ENCODE results near the gene IGLL5.
A peak's percentile ranks its signal among the peaks of the same experiment; 100 is the strongest.

The IGLL5 gene

DNA sequence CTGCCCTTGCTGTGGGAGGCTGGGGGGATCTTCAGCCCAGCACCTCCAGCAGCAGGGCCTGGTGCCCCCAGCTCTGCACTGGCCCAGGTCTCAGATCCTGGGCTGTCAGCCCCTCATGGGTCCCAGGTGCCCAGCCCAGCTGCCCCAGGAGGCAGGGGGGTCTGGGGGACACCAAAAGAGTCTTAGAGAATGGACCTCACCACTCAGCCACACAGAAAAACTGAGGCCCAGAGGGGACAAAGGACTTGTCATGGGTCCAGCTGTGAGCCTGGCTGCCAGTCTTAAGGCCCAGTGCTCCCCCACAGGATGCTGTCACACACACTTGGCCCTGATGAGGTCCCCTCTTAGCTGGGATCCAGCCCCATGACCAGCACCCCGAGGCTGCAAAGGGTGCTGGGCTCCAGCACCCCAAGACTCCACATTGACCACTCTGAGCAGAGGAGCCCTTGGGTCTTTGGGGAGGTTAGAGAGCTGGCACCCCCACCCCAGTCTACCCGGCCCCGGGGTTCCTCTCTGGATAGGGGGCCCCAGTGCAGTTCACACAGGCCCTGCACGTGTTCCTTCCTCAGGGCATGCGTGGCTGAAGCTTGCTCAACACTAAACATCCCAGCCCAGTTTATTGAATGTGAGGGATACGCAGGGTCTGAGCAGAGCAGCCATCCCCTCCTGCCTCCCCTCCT, 54.4 kb downstream of the IGLL5 start:
- peak in 1 of 2 donors; percentile 15 for DNase-seq

DNA sequence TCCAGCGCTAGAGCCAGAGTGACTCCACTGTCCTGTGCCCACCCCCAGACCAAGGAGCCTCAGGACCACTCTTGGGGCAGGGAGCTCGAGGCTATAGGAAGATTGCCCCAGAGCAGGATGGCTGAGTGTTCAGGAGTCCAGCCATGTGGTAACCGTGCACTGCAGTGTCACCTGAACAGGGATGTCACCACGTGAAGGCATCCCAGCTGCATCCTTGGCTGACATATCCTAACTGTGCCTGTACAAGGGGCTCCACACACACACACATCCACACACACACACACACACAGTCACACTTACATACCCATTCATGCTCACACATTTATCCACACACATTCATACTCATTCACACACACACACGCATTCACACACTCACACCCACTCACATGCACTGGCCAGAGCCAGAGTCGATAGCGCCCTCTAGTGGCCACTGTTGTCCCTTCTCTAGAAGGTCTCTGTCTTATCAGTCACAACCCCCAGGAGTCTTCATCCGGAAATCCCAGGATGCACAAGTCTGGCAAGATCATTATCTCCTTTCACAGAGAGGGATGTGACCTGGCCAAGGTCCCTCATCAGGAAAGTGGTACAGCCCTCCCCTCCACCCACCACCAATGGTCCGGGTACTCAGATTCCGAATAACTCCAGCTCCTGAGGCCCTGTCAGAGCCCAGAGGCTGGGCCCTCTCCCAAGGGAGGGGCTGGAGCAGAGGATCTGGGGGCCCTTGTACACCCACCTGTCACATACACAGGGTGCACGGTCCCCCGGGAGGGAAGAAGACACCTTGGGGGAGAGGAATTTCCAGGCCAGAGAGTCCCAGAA, 55.1 kb downstream of the IGLL5 start:
- peak; percentile 82 to 85 for DNase-seq

DNA sequence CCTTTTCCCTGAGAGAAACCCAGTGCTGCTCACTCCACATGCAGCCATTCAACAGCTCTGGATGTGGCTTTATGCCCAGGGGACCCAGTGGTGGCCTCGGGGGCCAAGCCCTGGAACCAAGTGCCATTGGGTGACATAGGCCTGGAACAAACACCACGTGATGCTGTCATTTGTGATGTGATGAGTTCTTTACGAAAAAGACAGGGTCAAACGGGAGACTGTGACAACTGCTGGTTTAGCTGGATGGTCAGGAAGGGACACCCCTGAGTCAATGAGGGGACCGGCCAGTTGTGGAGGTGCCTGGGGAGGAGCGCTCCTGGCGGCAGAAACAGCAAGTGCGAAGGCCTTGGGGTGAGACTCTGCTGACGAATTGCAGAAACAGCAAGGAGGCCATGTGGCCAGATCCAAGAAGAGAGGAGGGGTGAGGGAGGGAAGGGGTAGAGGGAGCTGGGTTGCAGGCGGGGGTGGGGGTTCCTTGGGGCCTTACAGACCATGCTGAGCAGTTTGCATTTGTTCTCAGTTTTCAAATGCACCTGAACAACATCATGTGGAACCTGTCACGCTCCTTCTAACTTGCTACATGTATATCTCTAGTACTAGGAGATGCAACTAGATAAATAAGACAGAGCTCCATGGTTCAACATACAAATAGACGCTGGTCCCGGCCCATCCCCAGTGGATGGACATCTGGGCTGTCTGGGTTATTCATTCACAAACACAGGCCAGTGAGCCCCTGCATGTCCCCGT, 56.1 kb downstream of the IGLL5 start:
- peak in 1 of 2 donors; percentile 11 for DNase-seq

DNA sequence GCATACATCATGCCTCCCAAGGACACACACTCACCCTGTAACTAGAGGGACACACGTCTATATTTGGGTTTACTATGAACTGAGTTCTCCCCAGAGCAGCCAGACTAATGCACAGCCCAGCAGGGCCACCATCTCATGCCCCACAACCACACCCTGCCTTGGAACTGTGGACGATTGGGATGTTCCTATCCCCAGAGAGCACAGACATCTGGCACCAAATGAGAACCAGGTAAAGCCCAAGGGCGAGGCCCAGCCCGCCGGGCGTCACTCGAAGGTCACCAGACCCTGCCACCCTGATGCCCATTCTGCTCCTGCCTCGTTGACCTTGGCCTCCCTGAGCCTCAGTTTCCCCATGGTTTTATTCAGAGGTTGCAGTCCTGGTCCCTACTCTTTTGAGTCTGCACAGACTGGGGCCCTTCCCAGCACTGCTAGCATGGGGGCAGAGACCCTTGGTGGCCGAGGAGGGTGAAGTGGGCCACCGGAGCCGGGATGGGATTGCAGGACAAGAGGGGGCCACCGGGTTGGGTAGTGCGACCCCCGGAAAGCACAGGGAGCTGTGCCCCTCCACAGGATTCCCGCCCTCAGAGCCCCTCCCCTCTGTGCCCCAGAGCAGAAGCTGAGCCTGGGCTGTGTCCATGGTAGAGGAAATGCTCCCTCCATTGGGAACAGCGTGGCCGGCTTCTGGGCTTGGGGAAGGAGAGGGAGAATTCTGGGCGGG, 56.8 kb downstream of the IGLL5 start:
- peak in 1 of 2 donors; percentile 8 for DNase-seq

DNA sequence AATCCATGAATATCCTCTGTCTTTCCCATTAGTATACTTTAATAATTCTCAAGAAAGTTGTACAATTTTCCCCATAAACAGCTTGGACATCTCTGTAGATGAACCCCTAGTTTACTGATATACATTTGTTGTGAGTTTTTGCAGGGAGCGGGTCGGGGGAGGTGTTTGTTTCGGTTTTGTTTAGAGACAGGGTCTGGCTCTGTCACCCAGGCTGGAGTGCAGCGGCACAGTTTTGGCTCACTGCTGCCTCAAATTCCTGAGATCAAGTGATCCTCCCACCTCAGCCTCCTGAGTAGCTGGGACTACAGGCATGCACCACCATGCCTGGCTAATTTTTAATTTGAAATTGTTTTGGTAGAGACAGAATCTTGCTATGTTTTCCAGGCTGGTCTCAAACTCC, 57.6 kb downstream of the IGLL5 start:
- peak in 1 of 2 donors; percentile 8 for DNase-seq
